GM18858 (cell line): Measurements from ENCODE around the gene DDT.
A peak's percentile ranks its signal among the peaks of the same experiment; 100 is the strongest.
"Not testable (repeated sequence)": the region's sequence is repeated elsewhere in the genome, so short reads cannot be mapped to it uniquely, and the experiment has no call there.

Experiments used
- ATAC-seq: cut with Tn5 transposase; IDR thresholded peaks from one replicate; pipeline ENCODE4 v1.9.1; 2021; ENCODE audit not compliant: unreplicated experiment

DDT gene

GRCh38 chr22:23989583-23990244 lies 15.5 kb upstream of the DDT start:
- ATAC-seq = not testable (repeated sequence)

- ATAC-seq = not testable (repeated sequence)
These were observed 12.4 kb upstream of the DDT start for GRCh38 chr22:23986538-23987178.

GRCh38 chr22:23986089-23986488 lies 11.8 kb upstream of the DDT start:
- not testable (repeated sequence) for ATAC-seq

- no peak for ATAC-seq
These were observed 10.2 kb upstream of the DDT start for GRCh38 chr22:23984430-23984829.

GRCh38 chr22:23980567-23980966 lies 6.3 kb upstream of the DDT start:
- not testable (repeated sequence) for ATAC-seq

- not testable (repeated sequence) for ATAC-seq
These were observed 5.5 kb upstream of the DDT start, which contains the start of gene GSTT2 for GRCh38 chr22:23979557-23980240. TSS of gene GSTT2 (plus strand) at chr22:23980134.

- not testable (repeated sequence) for ATAC-seq
These were observed 3.1 kb upstream of the DDT start for GRCh38 chr22:23977304-23977703.

- ATAC-seq = peak; percentile 16
These were observed 653 bp upstream of the DDT start for GRCh38 chr22:23974836-23975352.

GRCh38 chr22:23971927-23972326 lies 2.3 kb downstream of the DDT start:
- not testable (repeated sequence) for ATAC-seq

- ATAC-seq = no peak
These were observed 3.3 kb downstream of the DDT start for GRCh38 chr22:23970816-23971486.

GRCh38 chr22:23970201-23970641 lies 4.0 kb downstream of the DDT start:
- no peak for ATAC-seq

- no peak for ATAC-seq
These were observed 5.2 kb downstream of the DDT start for GRCh38 chr22:23969071-23969470.

GRCh38 chr22:23966568-23966967 lies 7.7 kb downstream of the DDT start, which contains the start of gene DDTL:
TSS of gene DDTL (plus strand) at chr22:23966888. CDS start at chr22:23966915, 27 bp downstream.
- peak; percentile 75 for ATAC-seq

- not testable (repeated sequence) for ATAC-seq
These were observed 8.1 kb downstream of the DDT start for GRCh38 chr22:23966094-23966493.

GRCh38 chr22:23961084-23961771 lies 13.0 kb downstream of the DDT start, which contains the start of gene GSTT2B:
TSS of gene GSTT2B (minus strand) at chr22:23961195. CDS start at chr22:23961131, 64 bp downstream.
- not testable (repeated sequence) for ATAC-seq

GRCh38 chr22:23956301-23956900 lies 17.8 kb downstream of the DDT start:
- not testable (repeated sequence) for ATAC-seq

GRCh38 chr22:23955886-23956285 lies 18.4 kb downstream of the DDT start:
- ATAC-seq = not testable (repeated sequence)

GRCh38 chr22:23954991-23955305 lies 19.3 kb downstream of the DDT start:
- ATAC-seq = not testable (repeated sequence)

GRCh38 chr22:23954193-23954990 lies 19.8 kb downstream of the DDT start:
- ATAC-seq = not testable (repeated sequence)
